Panc1 (cell line): ENCODE measurements around the gene INSIG2. TPM values are rescaled to one million over a fixed set of nuclear protein-coding genes. Genes with fewer than 3 reads are reported as not detected.
A peak's percentile ranks its signal among the peaks of the same experiment; 100 is the strongest.

ENCODE experiments used
- ATAC-seq: fragments of 200-7000 bp; cut with Tn5 transposase; 2 replicates; pipeline ENCODE4 v1.9.1; 2020; ENCODE audit warnings: mild to moderate bottlenecking, moderate library complexity
- BruUV-seq: library from RNA; stranded (reverse); fragments of 400-500 nt; replicated peaks from 2 replicates; lab custom pipeline; 2021; lab: Mats Ljungman, UMichigan
- CTCF ChIA-PET: fragments of 300-600 bp; sonication (Branson Sonifier 250); formaldehyde crosslinking; loops from one replicate; lab custom pipeline; 2022; ENCODE audit warnings: antibody characterized with exemption; lab: Charles Lee
- POLR2A ChIA-PET: fragments of 300-600 bp; sonication (Branson Sonifier 250); formaldehyde crosslinking; loops from one replicate; lab custom pipeline; 2022; ENCODE audit warnings: antibody characterized with exemption; lab: Charles Lee
- DNase-seq: peaks from one replicate; pipeline ENCODE4 v3.0.0-alpha.2; 2010; ENCODE audit warnings: low read depth, low spot score
- H3K27ac ChIP-seq: 2 replicates; pipeline ENCODE4 v1.5.1; 2011; ENCODE audit warnings: mild to moderate bottlenecking, low read length, inconsistent platforms
- H3K27me3 ChIP-seq: fragments of 200-500 bp; sonication (Bioruptor generic); 2 replicates; pipeline ENCODE4 v1.6.0; 2014; ENCODE audit warnings: low read length, inconsistent platforms; ENCODE audit not compliant: control insufficient read depth, insufficient read depth
- H3K36me3 ChIP-seq: fragments of 200-500 bp; sonication (Bioruptor generic); 2 replicates; pipeline ENCODE4 v1.5.1; 2014; ENCODE audit warnings: inconsistent platforms, mild to moderate bottlenecking, low read length, moderate library complexity; ENCODE audit not compliant: control insufficient read depth, insufficient read depth
- H3K4me1 ChIP-seq: 2 replicates; pipeline ENCODE4 v1.5.1; 2011; ENCODE audit warnings: inconsistent platforms, mild to moderate bottlenecking, low read length, moderate library complexity; ENCODE audit not compliant: control insufficient read depth, insufficient read depth
- H3K4me3 ChIP-seq, 2 experiments: 2 replicates each; pipeline ENCODE4 v1.5.1; 2011 to 2012; ENCODE audit warnings: low read depth in 2 of 2, low read length in 2 of 2, mild to moderate bottlenecking in 2 of 2, inconsistent platforms in 1 of 2, moderate library complexity in 1 of 2
- H3K9me3 ChIP-seq: fragments of 200-500 bp; sonication (Bioruptor generic); 2 replicates; pipeline ENCODE4 v1.5.1; 2014; ENCODE audit warnings: low read depth, mild to moderate bottlenecking, inconsistent platforms, low read length, moderate library complexity; ENCODE audit not compliant: control insufficient read depth, insufficient read depth
- CTCF ChIP-seq: fragments of 450-650 bp; IDR thresholded peaks from 2 replicates; pipeline ENCODE4 v1.5.1; 2017; ENCODE audit warnings: mild to moderate bottlenecking
- POLR2AphosphoS5 ChIP-seq: IDR thresholded peaks from 2 replicates; pipeline ENCODE4 v1.6.1; 2012; ENCODE audit warnings: mild to moderate bottlenecking, low read depth, low read length, moderate library complexity
- REST ChIP-seq, 2 experiments: IDR thresholded peaks; 2 replicates each; pipeline ENCODE4 v1.6.1; 2011 to 2012; ENCODE audit warnings: low read depth in 2 of 2, control low read depth in 1 of 2, low read length in 1 of 2, mild to moderate bottlenecking in 1 of 2, moderate library complexity in 1 of 2; ENCODE audit not compliant: insufficient read depth in 1 of 2
- SIN3A ChIP-seq: IDR thresholded peaks from 2 replicates; pipeline ENCODE4 v1.6.1; 2012; ENCODE audit warnings: low read depth, mild to moderate bottlenecking, low read length, moderate library complexity, borderline replicate concordance; ENCODE audit not compliant: insufficient read depth
- TCF7L2 ChIP-seq: IDR thresholded peaks from 2 replicates; pipeline ENCODE4 v1.6.1; 2011; ENCODE audit warnings: mild to moderate bottlenecking, low read depth, low read length, inconsistent platforms
- in situ Hi-C: cut with HindIII; loops from 2 replicates; pipeline ENCODE4 v1.10.0; 2016; ENCODE audit warnings: low sequenced_read_pairs, low pct_unique_long_range_greater_than_20kb
- intact Hi-C: fragments of 100-400 bp; cut with micrococcal nuclease; formaldehyde crosslinking; loops from one replicate; pipeline ENCODE4 v1.10.0; 2022; ENCODE audit not compliant: unreplicated experiment
- total RNA-seq: library from RNA; stranded (reverse); gene quantifications from one replicate; pipeline ENCODE4 v1.2.1, GENCODE V29; 2021; ENCODE audit not compliant: unreplicated experiment

Gene INSIG2
- total RNA-seq, 1 experiment from 2014 or later, result 9.9 TPM

GRCh38 chr2:118045286-118045685 is 43.0 kb upstream of the INSIG2 start:
- no peaks in the 10 kb centered on the region for H3K36me3 ChIP-seq
- no peak overlapping the region for H3K4me3 ChIP-seq
- in situ Hi-C loops (no loop called here), intact Hi-C loops (loop anchor here (5.0 to 10.0 kb wide), 4 partner anchors 142 to 817 kb away; no protein-coding TSS in a partner anchor)
- TF ChIP-seq POLR2AphosphoS5 (no peak), CTCF (no peak), SIN3A (no peak), TCF7L2 (no peak), REST (IDR thresholded peaks at IDR 0.05; ENCODE audit: insufficient read depth in 1 of 2, low read depth in 2 of 2, low read length in 1 of 2) (no peak)
- ATAC-seq (no peak), DNase-seq (no peak)
- BruUV-seq, result no TSS peak
- H3K9me3 ChIP-seq, result no peaks in the 10 kb centered on the region
- H3K27me3 ChIP-seq, result peaks cover 10% of the 10 kb centered on the region; the same call in 1 of the 2 replicates
- H3K27ac ChIP-seq, result no peak overlapping the region
- POLR2A ChIA-PET, result no interaction called here
- 0 out of 2 replicates have a peak, but pooled peaks cover 2% of the 10 kb centered on the region for H3K4me1 ChIP-seq
- CTCF ChIA-PET, result no interaction called here

GRCh38 chr2:118046634-118047210 is 41.5 kb upstream of the INSIG2 start:
- Histone ChIP-seq H3K27ac (no peak overlapping the region), H3K9me3 (no peaks in the 10 kb centered on the region), H3K4me1 (0 out of 2 replicates have a peak, but pooled peaks cover 2% of the 10 kb centered on the region), H3K36me3 (no peaks in the 10 kb centered on the region), H3K4me3 (no peak overlapping the region), H3K27me3 (peaks cover 6% of the 10 kb centered on the region; the same call in 1 of the 2 replicates)
- in situ Hi-C loops, result no loop called here
- no peak for DNase-seq
- no TSS peak for BruUV-seq
- ATAC-seq, result no peak
- intact Hi-C loops, result loop anchor here (5.0 to 10.0 kb wide), 4 partner anchors 141 to 816 kb away; no protein-coding TSS in a partner anchor
- ChIA-PET POLR2A (no interaction called here), CTCF (interaction anchor here (0.7 to 1.2 kb wide), 5 partner anchors 13 to 809 kb away, joined by 3 to 8 read pairs (median 3); partner anchors contain the start of gene CCDC93)
- TF ChIP-seq REST (IDR thresholded peaks at IDR 0.05; ENCODE audit: insufficient read depth in 1 of 2, low read depth in 2 of 2, low read length in 1 of 2) (no peak), CTCF (peak; percentile 63; the same call in 1 of the 2 replicates)
